IMR-90 (cell line): ENCODE results near the gene ME1.
A peak's percentile ranks its signal among the peaks of the same experiment; 100 is the strongest.

Source experiments
- BHLHE40 ChIP-seq: fragments of 150-350 bp; IDR thresholded peaks from 2 replicates; pipeline ENCODE4 v1.6.1; 2016; ENCODE audit warnings: mild to moderate bottlenecking, low read depth, low read length
- CHD1 ChIP-seq: IDR thresholded peaks from 2 replicates; pipeline ENCODE4 v1.6.1; 2012; ENCODE audit warnings: low read depth, low read length, improper control_type of control experiment
- CTCF ChIP-seq: conservative IDR thresholded peaks from 2 replicates; pipeline ENCODE4 v1.5.1; 2012; ENCODE audit warnings: mild to moderate bottlenecking, low read depth, low read length, improper control_type of control experiment
- ELK1 ChIP-seq: fragments of 150-350 bp; IDR thresholded peaks from 2 replicates; pipeline ENCODE4 v1.6.1; 2016; ENCODE audit warnings: low read depth, mild to moderate bottlenecking, low read length, moderate library complexity, borderline replicate concordance
- FOS ChIP-seq: fragments of 150-350 bp; IDR thresholded peaks from 2 replicates; pipeline ENCODE4 v1.6.1; 2016; ENCODE audit warnings: low read depth, low read length
- MAFK ChIP-seq: IDR thresholded peaks from 2 replicates; pipeline ENCODE4 v1.6.1; 2012; ENCODE audit warnings: low read depth, low read length, improper control_type of control experiment
- MAZ ChIP-seq: IDR thresholded peaks from 2 replicates; pipeline ENCODE4 v1.6.1; 2012; ENCODE audit warnings: low read depth, mild to moderate bottlenecking, low read length, improper control_type of control experiment, moderate library complexity, borderline replicate concordance
- POLR2A ChIP-seq: IDR thresholded peaks from 2 replicates; pipeline ENCODE4 v1.6.1; 2012; ENCODE audit warnings: mild to moderate bottlenecking, low read depth, low read length
- RAD21 ChIP-seq: IDR thresholded peaks from 2 replicates; pipeline ENCODE4 v1.6.1; 2012; ENCODE audit warnings: low read length, improper control_type of control experiment
- RCOR1 ChIP-seq: IDR thresholded peaks from 2 replicates; pipeline ENCODE4 v1.6.1; 2012; ENCODE audit warnings: mild to moderate bottlenecking, low read length, improper control_type of control experiment; ENCODE audit not compliant: insufficient replicate concordance
- RFX5 ChIP-seq: IDR thresholded peaks from 2 replicates; pipeline ENCODE4 v1.8.0; 2012; ENCODE audit warnings: low read depth, mild to moderate bottlenecking, low read length, moderate library complexity
- SMC3 ChIP-seq: fragments of 150-350 bp; IDR thresholded peaks from 2 replicates; pipeline ENCODE4 v1.6.1; 2016; ENCODE audit warnings: low read depth, mild to moderate bottlenecking, antibody characterized with exemption, low read length, moderate library complexity
- USF2 ChIP-seq: fragments of 150-350 bp; IDR thresholded peaks from 2 replicates; pipeline ENCODE4 v1.6.1; 2017; ENCODE audit warnings: mild to moderate bottlenecking, antibody characterized with exemption, low read length, low read depth

- TF ChIP-seq MAZ (no peak), CTCF (no peak), USF2 (no peak), POLR2A (no peak), CHD1 (no peak), RCOR1 (no peak), SMC3 (no peak), MAFK (0 out of 2 replicates have a peak, but pooled peaks have one; percentile 12), FOS (no peak), BHLHE40 (no peak), RFX5 (no peak), RAD21 (no peak), ELK1 (no peak)
These were observed 123.0 kb downstream of the ME1 start for GRCh38 chr6:83307849-83308248.
